Stimulated activated effector memory CD8-positive, alpha-beta T cell treated with anti-CD3 and anti-CD28 coated beads, Interleukin-12 subunit alpha, Interleukin-12 subunit beta, amount 100 ng/mL, for 72 hours (primary cell): ENCODE data around the gene MMP8.
"Not testable (repeated sequence)": the region's sequence is repeated elsewhere in the genome, so short reads cannot be mapped to it uniquely, and the experiment has no call there.

Experiments
- ATAC-seq: fragments of 150-1000 bp; cut with Tn5 transposase; 2 replicates; pipeline ENCODE4 v1.10.0; 2021
- DNase-seq, 2 donors: peaks; one replicate each; pipeline ENCODE4 v3.0.0; 2021 to 2022; ENCODE audit warnings: low spot score in 2 of 2
- H3K27ac Mint-ChIP-seq: one replicate; pipeline ENCODE4 v1.8.0; 2022; ENCODE audit warnings: mild to moderate bottlenecking, mixed read lengths
- H3K36me3 Mint-ChIP-seq: one replicate; pipeline ENCODE4 v1.8.0; 2022; ENCODE audit warnings: mild to moderate bottlenecking, mixed read lengths
- H3K4me1 Mint-ChIP-seq: one replicate; pipeline ENCODE4 v1.8.0; 2022; ENCODE audit warnings: mixed read lengths
- H3K4me3 Mint-ChIP-seq: one replicate; pipeline ENCODE4 v1.8.0; 2022; ENCODE audit warnings: mild to moderate bottlenecking, mixed read lengths
- H3K9me3 Mint-ChIP-seq: one replicate; pipeline ENCODE4 v1.8.0; 2022; ENCODE audit warnings: mixed read lengths

Gene MMP8, protein sequence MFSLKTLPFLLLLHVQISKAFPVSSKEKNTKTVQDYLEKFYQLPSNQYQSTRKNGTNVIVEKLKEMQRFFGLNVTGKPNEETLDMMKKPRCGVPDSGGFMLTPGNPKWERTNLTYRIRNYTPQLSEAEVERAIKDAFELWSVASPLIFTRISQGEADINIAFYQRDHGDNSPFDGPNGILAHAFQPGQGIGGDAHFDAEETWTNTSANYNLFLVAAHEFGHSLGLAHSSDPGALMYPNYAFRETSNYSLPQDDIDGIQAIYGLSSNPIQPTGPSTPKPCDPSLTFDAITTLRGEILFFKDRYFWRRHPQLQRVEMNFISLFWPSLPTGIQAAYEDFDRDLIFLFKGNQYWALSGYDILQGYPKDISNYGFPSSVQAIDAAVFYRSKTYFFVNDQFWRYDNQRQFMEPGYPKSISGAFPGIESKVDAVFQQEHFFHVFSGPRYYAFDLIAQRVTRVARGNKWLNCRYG

DNA sequence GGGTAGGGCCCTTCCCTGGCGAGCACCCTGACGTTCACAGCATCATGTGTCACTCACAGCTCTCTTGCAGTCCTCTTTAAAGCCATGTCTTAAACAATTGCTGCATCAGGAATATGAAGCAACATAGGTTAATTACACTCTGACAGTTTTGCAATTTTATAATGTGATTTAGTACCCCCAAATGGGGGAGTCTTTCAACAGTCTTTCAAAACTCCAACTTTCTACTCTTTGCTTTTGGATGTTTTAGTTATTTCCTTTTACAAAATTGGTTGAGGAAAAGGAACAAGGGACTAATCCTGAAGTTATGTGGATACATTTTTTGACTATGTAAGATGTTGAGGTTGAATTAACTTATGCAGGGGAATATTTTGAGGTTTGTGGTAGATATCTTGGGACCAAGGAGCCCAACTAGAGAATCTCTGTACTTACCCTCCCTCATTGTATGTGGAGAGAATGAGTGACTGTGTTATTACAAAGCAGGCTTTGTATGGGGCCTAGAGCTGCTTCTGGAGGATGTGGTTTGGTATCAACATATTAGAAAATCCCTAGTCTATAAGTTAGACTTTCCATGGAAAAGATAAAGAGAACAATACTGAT is at the start of gene MMP8:
Gene MMP8 (minus strand): TSS at position 51 of the 597 bp plus-strand sequence. CDS start 99 bp downstream, outside the sequence.
- Mint-ChIP-seq H3K4me1 (no peaks in the 10 kb centered on the region), H3K4me3 (no peak within 1 kb of the TSS), H3K36me3 (no peaks in the 10 kb centered on the region), H3K9me3 (no peaks in the 10 kb centered on the region), H3K27ac (no peak within 1 kb of the TSS)
- no peak for ATAC-seq
- DNase-seq = no peak

DNA sequence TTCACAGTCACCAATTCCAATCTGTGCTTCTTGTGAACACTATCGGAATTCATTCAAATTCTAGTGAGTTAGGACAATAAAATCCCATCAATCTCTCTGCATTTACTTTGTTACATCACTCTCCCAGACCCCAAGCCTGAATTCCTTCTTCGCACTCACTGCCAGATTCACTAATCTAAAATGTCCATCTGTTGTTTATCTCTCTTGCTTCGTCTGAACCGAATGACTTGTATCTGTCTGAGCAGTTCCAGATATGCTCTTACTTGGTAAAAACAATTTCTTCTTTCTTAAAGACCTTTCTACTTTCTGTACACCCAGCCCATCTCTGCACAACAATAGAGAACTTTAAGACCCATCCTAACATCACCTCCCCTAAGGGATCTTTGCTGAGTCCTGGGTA is 48.6 kb upstream of the MMP8 start:
- Mint-ChIP-seq H3K27ac (no peak overlapping the region), H3K9me3 (no peaks in the 10 kb centered on the region), H3K36me3 (no peaks in the 10 kb centered on the region), H3K4me3 (no peak overlapping the region), H3K4me1 (no peaks in the 10 kb centered on the region)
- DNase-seq (no peak), ATAC-seq (no peak)

DNA sequence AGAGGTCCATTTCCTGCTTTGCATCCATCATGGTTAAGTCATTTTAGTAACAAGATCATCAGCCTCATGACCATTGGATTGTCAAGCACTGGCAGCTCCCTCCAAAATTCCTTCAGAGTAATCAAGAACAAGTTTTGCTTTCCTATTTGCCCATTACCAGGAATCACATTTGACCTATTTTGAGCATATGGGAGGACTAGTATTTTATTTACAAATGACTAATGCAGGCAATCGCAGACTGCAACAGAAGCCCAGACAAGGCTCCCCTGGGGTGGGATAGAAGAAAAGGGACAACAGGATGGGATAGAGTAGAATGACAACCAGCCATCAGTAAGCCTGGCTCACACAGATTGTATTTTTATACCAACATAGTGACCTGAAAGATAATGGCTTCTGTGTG is 46.6 kb upstream of the MMP8 start:
- ATAC-seq = no peak

DNA sequence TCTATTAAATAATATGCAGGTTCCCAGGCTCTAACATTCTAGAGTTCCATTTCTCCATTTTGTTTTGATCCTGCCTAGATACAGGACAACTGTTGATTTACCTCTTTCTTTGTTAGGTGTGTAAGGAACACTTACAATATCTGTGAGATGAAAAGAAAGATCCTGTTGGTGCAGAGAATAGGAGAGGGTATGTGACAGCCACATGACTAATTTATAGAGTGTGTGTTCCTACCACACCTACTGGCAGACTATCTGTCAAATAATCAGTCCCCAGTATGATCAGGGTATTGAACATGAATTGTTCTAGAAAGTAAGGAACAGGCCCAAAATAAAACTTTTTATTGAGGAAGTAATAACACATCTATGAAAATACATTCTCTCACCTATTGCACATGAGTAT is 45.4 kb upstream of the MMP8 start:
- Mint-ChIP-seq H3K27ac (no peak overlapping the region), H3K4me1 (no peaks in the 10 kb centered on the region)
- no peak for ATAC-seq

More for the DNA sequence above, 46.6 kb upstream of the MMP8 start:
- Mint-ChIP-seq H3K9me3 (no peaks in the 10 kb centered on the region), H3K27ac (no peak overlapping the region), H3K4me3 (no peak overlapping the region), H3K4me1 (no peaks in the 10 kb centered on the region), H3K36me3 (no peaks in the 10 kb centered on the region)
- DNase-seq = no peak

DNA sequence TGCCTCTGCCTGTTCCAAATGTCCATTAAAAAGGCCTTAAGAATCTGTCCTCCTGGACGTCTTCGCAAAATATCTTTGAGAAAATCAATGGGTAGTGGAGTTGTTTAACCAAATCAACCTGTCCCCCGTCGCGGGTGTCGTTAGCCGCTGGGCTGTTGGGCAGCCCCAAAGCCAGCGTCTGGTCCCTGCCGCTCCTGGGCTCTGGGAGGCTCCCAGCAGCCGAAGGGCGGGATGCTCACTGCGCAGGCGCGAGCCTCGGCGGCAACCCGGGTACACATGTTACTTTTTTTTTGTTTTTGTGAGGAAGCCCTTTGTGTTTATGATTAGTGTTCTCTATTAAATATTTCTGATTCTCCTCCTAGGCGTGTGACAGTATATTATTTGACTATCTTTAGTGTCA is 43.0 kb upstream of the MMP8 start:
- H3K4me3 Mint-ChIP-seq = no peak overlapping the region
- ATAC-seq = no peak
- DNase-seq = no peak
- no peak overlapping the region for H3K27ac Mint-ChIP-seq
- H3K36me3 Mint-ChIP-seq = no peaks in the 10 kb centered on the region
- no peaks in the 10 kb centered on the region for H3K4me1 Mint-ChIP-seq
- H3K9me3 Mint-ChIP-seq = no peaks in the 10 kb centered on the region

More for the DNA sequence above, 45.4 kb upstream of the MMP8 start:
- no peak overlapping the region for H3K4me3 Mint-ChIP-seq
- no peaks in the 10 kb centered on the region for H3K36me3 Mint-ChIP-seq
- H3K9me3 Mint-ChIP-seq = no peaks in the 10 kb centered on the region
- no peak for DNase-seq

DNA sequence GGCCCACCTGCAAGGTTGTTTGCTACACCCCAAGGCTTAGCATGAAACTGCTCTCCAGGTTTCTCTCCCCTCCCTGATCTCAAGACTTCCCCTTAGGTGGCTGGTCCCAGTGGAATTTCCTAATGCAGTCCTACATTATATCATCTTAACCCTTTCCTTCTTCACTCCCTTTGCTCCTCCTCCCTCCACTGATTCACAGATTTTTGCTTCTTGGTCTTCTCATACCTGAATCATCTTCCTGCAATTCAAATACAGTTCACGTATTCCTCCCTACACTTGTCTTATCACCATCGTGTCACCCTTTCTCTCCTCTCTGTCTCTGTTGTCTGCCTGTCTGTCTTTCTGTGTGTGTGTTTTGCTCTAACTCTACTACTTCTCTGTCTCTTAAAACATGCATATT is 38.7 kb upstream of the MMP8 start:
- DNase-seq = no peak
- Mint-ChIP-seq H3K9me3 (no peaks in the 10 kb centered on the region), H3K4me1 (no peaks in the 10 kb centered on the region), H3K27ac (no peak overlapping the region), H3K4me3 (no peak overlapping the region), H3K36me3 (no peaks in the 10 kb centered on the region)
- no peak for ATAC-seq

DNA sequence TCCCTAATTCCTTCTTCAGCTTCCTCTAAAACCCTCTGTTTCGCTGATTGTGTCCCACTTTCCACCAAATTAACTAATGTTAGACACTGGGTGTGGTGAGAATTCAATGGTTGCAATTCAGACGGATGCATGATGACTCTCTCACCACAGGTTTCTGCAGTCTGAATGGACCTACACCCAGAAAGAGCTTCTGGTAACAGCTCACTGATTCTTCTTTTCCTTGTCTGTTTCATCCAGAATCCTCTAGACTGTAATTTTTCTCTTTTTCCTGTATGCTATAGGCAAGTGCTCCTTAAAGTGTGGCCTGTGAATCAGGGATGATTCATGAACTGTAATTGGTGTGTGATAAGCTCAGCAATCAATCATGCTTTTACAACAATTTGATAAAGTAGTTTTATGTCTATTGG is 37.6 kb upstream of the MMP8 start:
- H3K27ac Mint-ChIP-seq = no peak overlapping the region
- no peak overlapping the region for H3K4me3 Mint-ChIP-seq
- H3K36me3 Mint-ChIP-seq = no peaks in the 10 kb centered on the region
- no peaks in the 10 kb centered on the region for H3K9me3 Mint-ChIP-seq
- no peaks in the 10 kb centered on the region for H3K4me1 Mint-ChIP-seq
- DNase-seq = no peak
- ATAC-seq = peak; percentile 33

DNA sequence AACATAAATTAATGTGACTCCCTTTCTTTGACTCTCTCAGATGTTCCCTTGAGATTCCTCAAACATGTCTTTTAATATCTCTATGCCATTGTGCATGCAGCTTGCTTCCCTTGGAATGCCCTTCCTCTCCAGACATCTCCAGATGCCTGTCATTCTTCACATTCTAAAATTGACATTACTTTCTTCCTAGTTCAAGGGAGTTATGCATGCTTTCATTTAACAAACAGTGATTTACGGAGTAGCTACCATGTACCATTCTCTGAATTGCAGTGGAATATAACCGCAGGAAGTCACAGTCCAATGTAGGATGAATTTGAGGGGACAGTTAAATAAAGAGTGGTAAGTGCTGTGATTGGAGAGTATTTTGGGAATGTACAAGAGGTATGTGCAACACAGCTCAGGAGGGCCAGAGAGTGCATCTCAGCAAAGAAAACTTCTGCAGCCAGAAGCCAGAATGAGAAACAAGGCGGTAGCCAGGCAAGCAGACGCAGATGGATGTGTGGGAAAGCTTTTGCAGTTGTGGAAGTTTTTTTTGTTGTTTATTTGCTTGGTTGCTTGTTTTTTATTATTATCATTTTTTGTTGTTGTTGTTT is 37.0 kb upstream of the MMP8 start:
- H3K9me3 Mint-ChIP-seq = no peaks in the 10 kb centered on the region
- no peaks in the 10 kb centered on the region for H3K36me3 Mint-ChIP-seq
- ATAC-seq (no peak), DNase-seq (no peak)
- H3K4me3 Mint-ChIP-seq = no peak overlapping the region
- no peaks in the 10 kb centered on the region for H3K4me1 Mint-ChIP-seq
- H3K27ac Mint-ChIP-seq = no peak overlapping the region

DNA sequence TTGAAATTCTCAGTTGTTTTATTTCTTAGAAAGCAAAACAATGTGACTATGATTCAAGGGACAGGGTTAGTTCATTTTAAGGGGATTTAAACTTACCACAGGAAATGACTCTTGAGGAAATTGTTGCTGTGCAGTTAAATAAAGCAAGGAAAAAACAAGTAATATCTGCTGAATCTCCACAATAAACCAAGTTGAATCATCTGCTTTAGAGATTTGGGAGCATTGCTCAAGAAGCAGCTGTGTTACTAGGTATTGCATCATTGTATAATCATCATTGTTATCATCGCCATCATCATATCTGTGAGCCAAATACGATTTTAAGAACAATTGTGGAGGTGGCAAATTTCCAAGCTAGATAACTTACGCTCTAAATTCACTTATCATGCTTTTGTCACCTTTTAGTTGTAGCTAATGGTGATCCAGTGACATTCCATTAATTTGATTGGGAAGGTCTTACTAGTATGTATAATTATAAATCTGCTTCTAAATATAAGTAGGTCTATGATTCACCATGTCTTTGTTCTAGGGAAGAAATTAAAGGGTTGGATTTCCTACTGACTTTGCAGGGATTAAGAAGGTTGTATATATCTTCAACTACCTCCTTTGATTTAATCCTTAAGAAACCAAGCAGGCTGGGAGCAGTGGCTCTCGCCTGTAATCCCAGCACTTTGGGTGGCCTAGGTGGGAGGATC is 35.7 kb upstream of the MMP8 start:
- Mint-ChIP-seq H3K27ac (no peak overlapping the region), H3K36me3 (no peaks in the 10 kb centered on the region), H3K9me3 (no peaks in the 10 kb centered on the region), H3K4me3 (no peak overlapping the region), H3K4me1 (no peaks in the 10 kb centered on the region)
- ATAC-seq = peak; percentile 52
- no peak for DNase-seq

DNA sequence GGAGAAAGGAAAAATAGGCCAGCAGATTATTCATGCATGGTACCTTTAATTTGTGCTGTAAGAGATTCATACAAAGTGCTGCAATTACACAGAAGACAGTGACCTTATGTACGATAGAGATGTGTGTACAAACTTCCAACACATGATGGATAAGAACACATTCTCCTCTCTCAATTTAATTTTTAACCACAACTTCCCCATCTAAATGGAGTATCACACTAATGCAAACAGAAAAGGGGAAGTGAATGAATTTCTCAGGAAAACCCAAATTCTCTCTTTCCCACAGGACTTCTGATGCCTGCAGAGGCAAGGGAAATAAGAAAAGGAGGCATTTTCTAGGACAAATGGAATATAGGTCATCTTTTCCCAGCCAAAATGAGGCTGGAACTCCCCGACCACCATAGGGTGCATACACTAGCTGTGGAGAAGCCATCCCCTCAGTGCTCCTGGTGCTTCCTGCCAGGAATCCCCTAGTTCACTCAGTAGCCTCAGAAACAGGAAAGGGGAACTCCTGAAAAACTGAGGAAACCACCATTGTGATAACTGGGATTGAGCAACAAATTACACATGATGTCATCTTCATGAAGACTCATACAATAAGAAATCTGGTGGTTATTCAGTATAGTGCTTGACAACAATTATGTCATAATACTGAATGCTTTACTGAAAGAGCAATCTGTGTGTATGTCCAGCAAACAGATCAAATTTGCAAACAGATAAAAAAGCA is 33.2 kb upstream of the MMP8 start:
- no peaks in the 10 kb centered on the region for H3K9me3 Mint-ChIP-seq
- ATAC-seq = no peak
- no peak for DNase-seq
- no peak overlapping the region for H3K4me3 Mint-ChIP-seq
- no peaks in the 10 kb centered on the region for H3K4me1 Mint-ChIP-seq
- H3K27ac Mint-ChIP-seq = no peak overlapping the region
- no peaks in the 10 kb centered on the region for H3K36me3 Mint-ChIP-seq

DNA sequence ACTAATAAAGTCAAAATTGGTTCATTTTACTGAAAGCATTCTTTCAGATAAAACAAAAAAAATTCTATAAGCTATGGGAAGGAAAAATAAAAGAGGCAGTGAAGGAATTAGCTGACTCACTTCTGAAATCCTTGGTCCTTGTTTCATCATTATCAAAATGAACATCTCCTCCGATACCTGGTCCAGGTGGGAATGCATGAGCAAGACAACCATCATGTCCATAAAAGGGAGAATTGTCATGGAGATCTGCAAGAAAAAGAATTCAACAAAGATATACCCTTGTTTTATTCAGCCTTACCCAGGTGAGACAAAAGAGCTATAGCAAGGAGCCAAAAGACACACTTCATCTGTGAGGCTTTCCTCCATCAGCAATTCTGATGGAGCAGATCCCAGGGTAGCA is 28.5 kb upstream of the MMP8 start:
- no peaks in the 10 kb centered on the region for H3K4me1 Mint-ChIP-seq
- no peak for DNase-seq
- ATAC-seq = no peak
- H3K27ac Mint-ChIP-seq = no peak overlapping the region
- H3K4me3 Mint-ChIP-seq = no peak overlapping the region
- H3K36me3 Mint-ChIP-seq = no peaks in the 10 kb centered on the region
- peaks cover 4% of the 10 kb centered on the region for H3K9me3 Mint-ChIP-seq

DNA sequence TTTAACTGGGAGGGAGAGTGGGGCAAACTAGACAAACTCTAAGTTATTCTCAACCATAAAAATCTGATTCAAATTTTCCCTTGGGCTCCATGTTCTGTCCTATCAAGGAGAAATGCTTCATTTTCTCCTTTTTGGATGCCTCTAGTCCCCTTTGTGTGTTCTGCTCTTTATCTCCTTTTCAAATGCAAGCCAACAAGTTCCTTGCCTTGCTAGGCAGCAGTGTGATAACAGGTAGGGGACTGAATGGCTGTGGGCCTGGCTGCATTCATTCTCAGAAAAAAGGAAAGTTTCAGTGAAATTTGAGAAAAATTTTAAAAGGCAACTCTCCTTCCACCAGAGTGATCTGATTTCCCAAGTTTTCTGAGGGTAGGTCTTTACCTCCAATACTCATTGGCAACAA is 26.9 kb upstream of the MMP8 start:
- DNase-seq = no peak
- Mint-ChIP-seq H3K36me3 (no peaks in the 10 kb centered on the region), H3K4me1 (no peaks in the 10 kb centered on the region), H3K27ac (no peak overlapping the region), H3K4me3 (no peak overlapping the region), H3K9me3 (peaks cover 7% of the 10 kb centered on the region)
- no peak for ATAC-seq

DNA sequence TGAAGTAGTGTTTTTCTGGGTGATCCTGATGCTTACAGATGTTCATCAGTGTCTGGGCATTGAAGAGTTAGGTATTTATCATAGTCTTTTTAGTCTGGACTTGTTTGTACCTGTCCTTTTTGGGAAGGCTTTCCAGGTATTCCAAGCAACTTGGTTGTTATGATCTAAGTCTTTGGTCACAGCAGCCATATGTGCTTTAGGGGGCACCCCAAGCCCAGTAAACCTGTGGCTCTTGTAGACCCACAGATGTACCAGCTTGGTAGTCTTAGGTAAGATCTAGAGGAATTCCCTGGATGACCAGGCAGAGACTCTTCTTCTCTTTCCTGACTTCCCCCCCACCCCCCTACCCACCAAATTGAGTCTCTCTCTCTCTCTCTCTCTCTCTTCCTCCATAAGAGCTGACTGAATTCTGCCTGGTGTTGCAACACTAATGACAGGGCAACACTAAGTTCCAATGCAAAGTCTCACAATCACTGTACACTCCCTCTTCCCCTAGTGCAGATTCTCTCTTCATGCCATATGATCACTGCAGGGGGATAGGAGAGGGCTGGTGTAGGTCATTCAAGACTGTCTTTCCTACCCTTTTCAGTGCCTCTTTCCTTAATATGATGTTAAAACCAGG is 24.5 kb upstream of the MMP8 start:
- ATAC-seq = no peak
- Mint-ChIP-seq H3K36me3 (no peaks in the 10 kb centered on the region), H3K4me3 (no peak overlapping the region), H3K9me3 (peaks cover 10% of the 10 kb centered on the region), H3K4me1 (no peaks in the 10 kb centered on the region), H3K27ac (no peak overlapping the region)
- DNase-seq = no peak

DNA sequence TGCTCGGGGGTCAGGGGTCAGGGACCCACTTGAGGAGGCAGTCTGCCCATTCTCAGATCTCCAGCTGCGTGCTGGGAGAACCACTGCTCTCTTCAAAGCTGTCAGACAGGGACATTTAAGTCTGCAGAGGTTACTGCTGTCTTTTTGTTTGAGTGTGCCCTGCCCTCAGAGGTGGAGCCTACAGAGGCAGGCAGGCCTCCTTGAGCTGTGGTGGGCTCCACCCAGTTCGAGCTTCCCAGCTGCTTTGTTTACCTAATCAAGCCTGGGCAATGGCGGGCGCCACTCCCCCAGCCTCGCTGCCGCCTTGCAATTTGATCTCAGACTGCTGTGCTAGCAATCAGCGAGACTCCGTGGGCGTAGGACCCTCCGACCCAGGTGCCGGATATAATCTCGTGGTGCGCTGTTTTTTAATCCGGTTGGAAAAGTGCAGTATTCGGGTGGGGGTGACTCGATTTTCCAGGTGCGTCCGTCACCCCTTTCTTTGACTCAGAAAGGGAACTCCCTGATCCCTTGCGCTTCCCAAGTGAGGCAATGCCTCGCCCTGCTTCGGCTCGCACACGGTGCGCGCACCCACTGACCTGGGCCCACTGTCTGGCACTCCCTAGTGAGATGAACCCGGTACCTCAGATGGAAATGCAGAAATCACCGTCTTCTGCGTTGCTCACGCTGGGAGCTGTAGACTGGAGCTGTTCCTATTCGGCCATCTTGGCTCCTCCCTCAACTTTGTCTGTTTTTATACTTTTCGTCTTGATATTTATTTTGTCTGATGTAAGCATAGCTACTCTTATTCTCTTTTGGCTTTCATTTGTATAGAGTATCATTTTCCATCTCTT is 22.2 kb upstream of the MMP8 start:
- H3K4me1 Mint-ChIP-seq, ATAC-seq, H3K36me3 Mint-ChIP-seq, DNase-seq, H3K27ac Mint-ChIP-seq, H3K4me3 Mint-ChIP-seq: not testable (repeated sequence)
- peaks cover 10% of the 10 kb centered on the region for H3K9me3 Mint-ChIP-seq
